HG03442 (cell line): ENCODE measurements around the gene RAB36.

Experiments used
- ATAC-seq: cut with Tn5 transposase; IDR thresholded peaks from one replicate; pipeline ENCODE4 v1.9.1; 2021; ENCODE audit warnings: mild to moderate bottlenecking, moderate library complexity; ENCODE audit not compliant: unreplicated experiment

Gene RAB36, protein sequence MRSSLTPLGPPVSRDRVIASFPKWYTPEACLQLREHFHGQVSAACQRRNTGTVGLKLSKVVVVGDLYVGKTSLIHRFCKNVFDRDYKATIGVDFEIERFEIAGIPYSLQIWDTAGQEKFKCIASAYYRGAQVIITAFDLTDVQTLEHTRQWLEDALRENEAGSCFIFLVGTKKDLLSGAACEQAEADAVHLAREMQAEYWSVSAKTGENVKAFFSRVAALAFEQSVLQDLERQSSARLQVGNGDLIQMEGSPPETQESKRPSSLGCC

DNA sequence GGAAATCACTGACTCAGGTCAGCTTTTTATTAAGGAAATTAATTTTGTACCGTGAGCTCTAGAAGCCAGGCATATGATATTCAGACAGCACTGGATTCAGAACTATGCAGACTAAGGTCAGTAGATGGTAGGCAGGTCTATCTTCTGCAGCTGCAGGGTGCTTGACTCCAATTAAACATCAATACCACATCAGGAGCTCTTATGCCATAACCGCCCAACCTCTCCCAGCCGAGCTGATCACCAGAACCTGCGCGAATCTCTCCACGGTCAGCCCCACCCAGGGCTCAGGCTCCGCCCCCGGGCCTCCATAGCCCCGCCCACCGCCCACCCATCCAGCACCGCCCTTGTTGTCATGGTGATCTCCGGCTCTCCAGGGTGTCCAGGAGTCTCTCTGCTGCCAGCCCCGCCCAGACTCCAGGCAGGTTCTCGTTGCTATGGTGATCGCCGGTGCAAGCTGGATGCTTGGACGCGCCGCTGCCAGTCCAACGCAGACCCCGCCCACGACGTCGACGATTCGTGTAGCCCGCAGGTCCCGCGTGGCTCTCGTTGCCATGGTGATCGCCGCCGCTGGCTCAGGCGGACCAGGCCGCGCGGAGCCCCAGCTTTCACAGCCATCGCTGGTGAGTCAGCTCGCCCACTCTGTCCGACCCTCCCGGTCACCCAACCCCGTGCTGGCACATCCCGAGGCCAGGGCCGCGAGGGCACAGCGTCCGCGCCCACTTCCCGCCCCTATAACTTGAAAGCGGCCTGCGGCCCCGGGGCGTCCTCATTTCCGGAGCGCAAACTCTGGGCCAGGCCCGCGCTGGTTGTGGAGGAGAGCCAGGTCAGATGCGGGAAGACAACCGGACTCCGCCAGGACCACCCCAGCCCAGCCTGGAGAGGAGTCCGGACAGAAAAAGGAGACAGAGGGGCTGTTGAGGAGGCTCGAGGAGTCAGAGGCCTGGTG is at the start of gene RAB36:
RAB36 (plus strand) TSS at position 546 of the 946 bp plus-strand sequence. CDS start 1,140 bp downstream, outside the sequence.
- no peak for ATAC-seq

DNA sequence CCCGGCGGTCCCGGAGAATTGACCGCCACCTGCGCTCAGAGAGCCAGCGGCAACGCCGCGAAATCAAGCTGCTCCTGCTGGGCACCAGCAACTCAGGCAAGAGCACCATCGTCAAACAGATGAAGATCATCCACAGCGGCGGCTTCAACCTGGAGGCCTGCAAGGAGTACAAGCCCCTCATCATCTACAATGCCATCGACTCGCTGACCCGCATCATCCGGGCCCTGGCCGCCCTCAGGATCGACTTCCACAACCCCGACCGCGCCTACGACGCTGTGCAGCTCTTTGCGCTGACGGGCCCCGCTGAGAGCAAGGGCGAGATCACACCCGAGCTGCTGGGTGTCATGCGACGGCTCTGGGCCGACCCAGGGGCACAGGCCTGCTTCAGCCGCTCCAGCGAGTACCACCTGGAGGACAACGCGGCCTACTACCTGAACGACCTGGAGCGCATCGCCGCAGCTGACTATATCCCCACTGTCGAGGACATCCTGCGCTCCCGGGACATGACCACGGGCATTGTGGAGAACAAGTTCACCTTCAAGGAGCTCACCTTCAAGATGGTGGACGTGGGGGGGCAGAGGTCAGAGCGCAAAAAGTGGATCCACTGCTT is 49.4 kb upstream of the RAB36 start:
- ATAC-seq, result no peak

DNA sequence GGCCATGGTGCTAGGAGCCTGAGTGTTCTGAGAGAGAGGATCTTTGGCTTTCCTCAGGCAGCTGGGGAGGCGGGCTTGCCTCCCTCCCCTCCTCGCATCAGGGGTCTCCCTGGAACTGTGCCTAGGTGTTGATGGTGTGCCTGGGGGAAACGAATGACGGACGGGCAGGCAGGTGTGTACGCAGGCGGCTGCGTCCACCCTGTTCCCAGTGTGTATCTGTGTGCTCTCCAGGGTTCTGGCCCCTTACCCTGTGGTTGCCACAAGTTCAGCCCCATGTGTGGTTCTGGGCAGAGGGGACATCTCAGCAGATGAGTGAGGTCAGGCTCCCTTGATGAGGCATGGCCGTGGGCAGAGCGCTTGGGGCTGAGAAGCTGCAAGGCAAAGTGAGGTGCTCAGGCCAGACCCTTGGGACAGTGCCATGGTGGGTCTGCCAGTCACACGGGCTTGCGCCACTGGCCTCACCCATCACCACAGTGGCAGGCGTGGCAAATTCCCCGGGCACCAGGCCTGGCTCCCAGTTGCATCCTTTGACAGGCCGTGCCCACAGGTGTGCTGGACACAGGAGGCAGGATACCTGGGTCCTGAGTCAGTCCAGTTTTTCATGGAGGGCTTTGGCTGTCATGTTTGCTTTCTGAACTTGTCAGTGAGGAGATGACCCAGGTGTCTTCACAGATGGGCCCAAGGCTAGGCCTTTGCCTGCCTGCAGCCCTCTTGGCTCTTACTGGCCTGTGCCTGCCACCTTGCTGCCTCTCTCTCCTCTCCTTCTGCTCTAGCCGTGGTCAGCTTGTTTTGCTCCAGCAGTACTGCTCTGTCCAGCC is 47.7 kb upstream of the RAB36 start:
- ATAC-seq, result no peak

DNA sequence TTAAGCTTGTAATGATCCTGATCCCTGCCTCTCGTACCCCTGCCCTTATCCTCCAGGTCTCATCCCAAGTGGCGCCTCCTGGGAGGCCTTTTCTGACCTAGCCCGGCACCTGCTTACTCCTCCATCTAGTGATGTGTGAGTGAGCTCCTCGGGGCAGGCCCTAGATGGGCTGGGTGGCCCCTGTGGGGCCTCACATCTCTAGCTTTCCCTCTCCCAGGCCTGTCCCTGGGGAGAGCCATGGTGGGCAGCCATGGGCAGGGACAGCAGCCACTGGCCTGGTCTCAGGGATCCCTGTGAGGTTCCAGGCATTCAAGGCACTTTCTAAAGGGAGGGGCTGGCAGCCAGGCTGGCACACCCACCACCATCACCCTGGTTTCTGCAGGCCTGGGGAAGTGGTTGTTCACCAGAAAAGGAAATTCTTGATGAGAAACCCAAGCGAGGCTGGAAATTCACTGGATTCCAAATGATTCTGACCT is 47.0 kb upstream of the RAB36 start:
- no peak for ATAC-seq

DNA sequence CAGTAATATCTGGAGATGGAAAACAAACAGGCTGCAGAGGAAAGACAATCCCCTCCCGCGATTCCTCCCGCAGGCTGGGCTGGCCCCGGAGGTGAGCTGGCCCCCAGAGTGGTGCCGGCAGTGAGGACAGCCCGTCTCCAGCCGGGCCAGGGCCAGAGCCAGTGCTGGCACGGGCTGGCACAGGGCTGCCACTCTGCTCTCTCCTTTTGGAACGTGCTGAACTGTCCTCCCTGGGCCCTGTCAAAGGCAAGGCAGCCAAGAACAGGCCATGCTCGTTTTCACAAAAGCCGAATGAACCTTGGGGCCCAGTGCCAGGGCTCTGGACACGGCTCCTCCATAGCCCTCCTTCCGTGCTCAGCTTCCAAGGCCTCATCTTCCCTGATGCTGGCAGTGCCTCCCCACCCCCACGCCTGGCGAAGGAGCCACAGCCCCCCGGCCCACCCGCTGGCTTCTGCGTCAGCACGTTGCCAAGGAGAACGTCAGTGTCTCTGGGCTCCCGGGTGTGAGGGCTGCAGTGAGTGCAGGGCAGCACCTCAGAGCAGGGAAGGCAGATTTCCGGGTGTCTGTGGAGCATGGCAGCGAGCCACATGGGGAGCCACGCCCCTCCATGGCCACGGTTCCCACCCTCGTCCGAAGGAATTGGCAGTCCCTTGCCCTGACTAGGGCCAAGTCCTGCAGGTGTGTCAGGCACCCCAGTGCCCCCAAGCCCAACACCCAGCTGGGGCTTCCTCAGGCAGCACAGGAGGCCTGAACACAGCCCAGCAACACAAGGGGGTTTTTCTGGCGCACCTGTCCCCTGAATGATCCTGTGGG is 46.4 kb upstream of the RAB36 start:
- no peak for ATAC-seq

DNA sequence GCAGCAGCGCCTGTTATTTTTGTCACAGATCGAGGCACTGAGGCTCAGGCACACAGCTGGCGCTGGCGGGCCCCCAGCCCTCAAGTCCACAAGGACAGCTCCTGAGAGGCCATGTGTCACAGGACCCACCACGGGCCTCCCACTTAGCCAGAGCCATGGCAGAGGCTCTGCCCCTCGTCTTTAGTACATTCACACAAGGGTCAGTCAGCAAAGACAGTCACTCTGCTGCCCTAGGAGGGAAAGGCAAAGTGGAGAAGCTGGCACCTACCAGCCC is 45.8 kb upstream of the RAB36 start:
- ATAC-seq, result no peak

DNA sequence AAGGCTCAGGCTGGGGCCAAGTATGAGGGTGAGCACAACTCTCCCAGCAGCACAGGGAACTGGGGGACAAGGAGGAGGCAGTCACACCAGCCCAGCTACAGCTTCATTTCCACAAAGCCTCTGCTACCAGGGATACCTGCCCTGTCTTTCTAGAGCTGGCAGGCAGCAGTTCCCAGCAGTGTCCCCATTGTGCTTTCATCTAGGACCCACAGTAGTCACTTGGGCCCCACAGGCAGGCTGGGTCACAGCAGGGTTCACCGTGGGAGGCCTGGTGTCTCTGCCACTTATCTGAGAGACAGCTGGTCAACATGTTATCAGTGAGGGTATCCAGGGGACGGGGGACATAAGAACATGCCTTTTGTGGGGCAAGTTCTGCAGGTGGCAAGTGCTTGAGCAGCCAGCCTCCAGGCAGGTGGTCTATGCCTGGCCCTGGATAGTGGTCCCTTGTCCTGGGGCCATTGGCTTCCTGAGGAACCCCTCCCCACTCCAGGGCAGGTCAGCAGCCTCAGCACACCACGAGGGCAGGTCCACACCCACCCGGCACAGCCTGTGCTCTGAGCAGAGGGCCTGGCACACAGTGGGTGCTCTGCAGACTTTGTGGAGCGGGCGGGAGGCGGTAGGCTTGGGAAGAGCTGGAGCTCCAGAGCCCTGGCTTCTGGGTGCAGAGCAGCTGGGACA is 45.0 kb upstream of the RAB36 start:
- no peak for ATAC-seq

DNA sequence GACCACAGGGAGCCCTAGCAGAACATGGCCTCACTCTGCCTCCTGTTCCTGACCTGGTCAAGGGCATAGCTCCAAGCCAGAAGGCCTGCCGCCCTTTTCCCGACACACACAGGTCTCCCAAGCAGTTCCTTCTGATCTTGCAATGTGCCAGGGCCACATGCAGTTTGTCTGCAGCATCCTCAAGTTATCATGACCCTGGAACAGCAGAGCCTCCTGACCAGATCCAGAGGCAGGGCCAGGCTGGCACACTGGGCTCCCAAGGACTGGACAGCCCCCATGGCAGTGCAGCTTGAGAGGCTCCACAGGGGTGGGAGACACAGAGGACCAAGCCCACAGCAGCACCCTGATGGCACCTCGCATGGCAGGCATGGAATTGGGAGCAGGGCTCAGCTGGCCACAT is 43.8 kb upstream of the RAB36 start:
- ATAC-seq, result no peak

DNA sequence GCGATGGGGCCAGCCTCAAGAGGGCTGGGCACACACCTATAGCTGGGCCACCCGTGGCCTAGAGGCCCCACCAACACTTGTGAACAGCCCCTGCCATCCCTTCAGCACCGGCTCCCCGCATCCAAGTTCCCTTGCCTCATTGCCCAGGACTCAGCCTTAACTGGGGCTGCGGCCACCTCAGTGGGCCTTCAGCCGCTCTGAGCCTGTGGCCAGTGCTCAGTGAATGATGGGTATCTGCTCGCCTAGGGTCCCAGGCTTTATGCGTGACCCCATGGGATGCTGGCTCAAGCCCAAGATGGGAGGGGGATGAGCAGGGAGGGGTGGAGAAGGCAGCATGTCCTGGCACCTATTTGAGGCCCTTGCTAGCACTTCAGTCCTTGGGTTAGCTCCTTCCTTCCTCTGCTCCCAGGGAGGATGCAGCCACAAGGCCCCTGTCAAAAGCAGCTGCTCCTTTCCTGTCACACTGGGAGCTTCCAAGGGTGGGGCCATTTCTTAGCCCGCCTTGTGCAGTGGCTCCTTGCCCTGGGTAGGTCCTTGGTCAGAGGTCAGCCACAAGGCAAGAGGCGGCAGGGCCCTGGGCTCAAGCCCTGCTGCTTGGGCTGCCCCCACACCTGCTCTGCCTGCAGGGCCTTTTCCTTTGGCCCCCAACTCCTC is 43.1 kb upstream of the RAB36 start:
- ATAC-seq, result no peak

DNA sequence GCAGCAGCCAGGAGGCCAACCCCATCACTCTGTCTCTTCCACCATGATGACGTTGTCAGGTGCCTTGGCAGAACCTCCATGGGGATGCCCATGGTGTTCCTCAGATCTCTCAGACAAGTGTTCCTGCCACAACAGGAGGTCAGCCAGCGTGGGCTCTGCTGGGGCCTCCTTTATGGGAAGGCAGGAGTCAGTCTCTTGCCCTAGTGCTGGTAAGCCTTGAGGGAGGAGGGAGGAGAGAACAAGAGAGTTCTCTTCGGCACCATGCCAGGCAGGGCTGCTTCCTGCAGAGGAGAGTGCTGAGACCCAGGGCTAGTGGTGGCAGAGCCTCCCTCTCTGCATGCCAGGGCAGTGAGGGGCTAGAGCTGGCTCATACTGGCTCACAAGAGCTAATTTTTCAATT is 42.5 kb upstream of the RAB36 start:
- no peak for ATAC-seq

DNA sequence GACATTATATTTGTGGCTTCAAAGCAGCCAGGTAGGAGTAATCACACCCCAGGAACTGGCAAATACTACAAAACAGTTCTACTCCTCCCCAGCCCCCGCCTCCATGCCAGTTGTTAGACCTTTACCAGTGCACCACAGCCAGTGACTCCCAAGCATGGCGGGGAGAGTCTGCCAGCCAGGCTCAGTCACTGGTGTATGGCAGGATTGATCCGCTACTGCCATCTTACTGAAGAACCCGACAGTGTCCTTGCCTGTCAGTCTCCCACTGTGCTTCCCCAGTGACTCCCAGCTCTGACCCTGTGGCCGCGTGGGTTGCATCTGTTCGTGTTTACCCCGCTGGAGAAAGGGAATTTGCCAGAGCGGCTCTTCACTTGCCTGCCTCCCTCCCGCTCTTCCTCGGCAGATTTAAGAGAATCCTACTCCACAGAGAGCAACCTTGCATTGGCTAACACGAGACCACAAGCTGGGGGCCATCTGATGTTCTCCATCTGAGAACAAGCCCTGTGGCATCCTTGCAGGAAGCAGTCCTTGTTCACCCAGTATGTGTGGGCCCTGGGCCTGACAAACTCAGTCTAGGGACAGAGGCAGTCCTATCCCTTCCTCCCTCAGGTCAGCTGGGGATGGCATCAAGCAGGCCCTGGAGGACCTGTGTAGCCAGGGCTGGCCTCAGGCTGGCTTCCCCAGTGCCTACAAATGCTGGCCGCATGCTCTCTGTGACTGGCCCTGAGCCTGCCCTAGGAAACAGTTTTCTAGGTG is 41.9 kb upstream of the RAB36 start:
- no peak for ATAC-seq

DNA sequence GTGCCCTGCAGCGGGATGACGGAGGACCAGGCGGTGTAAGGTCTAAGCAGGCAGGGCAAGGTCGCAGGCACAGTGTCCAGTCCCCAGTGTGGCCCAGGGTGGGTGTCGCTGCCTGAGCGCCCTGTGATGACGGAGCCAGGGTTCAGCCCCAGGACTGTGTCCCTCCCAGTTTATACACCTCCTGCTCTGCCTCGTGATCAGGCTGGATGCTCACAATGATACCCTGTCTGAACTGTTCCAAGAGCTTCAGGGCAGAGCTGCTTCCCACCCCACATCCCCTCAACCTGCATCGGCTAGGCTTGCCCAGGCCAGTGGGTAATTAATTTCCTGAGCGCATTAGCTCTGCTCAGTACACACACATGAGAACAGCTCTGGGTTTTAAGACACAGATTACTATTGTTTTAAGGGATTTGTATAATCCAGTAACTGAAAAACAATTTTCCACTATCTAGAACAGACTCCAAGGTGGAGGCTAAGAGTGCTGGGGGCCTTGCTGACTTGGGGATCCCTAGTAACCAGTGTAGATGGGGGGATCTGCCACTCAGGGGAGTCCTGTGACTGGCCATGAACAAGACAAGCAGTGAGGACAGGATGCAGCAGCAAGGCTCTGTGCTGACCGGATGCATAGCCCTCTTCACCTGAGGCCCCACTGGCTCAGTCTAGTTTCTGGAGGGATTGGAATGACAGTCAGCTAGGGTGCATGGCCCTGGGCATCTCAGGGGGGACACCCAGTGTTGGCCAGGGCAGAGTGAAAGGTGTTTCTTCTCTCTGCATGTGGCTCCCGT is 40.9 kb upstream of the RAB36 start:
- ATAC-seq, result no peak

DNA sequence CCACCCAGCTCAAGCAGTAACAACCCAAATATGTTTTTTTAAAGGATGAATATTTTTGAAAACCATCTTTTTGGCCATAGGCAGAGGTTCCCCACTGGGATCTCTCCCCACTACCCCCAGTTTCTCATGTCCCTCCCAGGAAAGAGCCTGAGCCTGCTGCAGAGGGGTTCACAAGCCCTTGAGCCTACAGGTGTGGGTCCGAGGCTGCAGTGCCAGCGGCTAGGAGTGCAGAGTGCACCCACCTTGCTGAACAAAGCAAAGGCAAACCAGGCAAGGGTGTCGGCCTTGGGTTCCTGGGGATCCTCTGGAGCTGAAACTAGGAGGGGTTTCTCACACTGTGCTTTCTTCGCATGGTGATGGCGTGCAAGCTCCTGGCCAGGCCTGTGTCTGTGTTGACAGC is 40.0 kb upstream of the RAB36 start:
- no peak for ATAC-seq

DNA sequence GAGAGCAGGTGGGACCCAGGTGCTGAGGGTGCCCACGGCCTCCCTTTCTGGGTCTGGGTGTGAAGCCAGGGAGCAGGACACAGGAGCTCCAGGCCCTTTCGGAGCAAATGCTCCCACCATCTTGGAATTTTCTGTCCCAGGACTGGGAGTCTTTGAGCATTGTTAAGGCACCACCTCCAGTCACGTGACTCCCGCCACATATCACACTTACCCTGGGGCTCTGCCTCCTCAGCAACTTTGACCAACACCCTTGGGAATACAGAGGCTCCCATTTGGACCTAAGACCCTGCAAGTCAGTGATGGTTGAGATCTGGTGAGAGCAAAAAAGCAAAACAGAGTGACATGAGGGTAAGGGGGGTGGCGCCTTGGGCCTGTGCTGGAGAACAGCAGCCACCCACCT is 39.4 kb upstream of the RAB36 start:
- ATAC-seq, result no peak

DNA sequence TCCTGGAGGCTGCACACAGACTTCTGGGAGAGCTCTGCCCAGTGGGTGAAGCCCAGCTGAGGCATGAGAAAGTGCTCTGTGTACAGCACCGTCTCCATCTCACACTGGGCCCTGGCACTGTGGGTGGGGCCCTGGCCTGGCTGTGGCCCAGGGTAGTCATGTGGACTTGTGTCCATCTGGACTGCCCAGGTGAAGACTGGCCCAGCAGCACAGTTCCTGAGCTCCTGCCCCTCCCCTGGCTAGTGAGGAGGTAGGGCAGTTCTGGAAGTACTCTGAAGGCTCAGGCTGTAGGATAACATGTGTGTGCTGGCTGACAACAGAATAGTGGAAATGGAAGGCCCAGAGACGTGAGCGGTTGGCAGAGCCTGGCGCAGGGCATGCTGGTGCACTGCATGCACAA is 38.9 kb upstream of the RAB36 start:
- no peak for ATAC-seq

DNA sequence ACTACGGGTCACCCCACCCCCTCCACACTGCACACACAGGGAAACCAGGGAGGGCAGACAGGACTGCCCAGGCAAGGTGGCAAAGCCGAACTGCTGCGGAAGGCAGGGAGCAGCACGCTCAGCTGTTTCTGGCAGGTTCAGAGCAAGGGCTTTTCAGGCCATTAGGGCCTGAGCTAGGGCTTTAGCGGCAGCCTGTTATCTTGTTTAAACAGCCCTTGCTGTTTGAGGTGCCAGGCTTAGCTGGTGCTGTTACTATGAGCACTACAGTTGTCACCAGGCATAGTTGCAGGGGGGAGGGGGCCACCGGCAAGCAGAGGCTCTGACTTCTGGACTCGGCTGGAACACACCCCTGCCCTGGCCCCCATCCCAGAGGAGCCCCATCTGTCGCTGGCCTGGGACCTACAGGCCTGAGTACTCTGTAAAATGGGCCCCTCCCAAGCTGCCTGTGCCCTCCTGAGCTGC is 38.3 kb upstream of the RAB36 start:
- ATAC-seq, result no peak

DNA sequence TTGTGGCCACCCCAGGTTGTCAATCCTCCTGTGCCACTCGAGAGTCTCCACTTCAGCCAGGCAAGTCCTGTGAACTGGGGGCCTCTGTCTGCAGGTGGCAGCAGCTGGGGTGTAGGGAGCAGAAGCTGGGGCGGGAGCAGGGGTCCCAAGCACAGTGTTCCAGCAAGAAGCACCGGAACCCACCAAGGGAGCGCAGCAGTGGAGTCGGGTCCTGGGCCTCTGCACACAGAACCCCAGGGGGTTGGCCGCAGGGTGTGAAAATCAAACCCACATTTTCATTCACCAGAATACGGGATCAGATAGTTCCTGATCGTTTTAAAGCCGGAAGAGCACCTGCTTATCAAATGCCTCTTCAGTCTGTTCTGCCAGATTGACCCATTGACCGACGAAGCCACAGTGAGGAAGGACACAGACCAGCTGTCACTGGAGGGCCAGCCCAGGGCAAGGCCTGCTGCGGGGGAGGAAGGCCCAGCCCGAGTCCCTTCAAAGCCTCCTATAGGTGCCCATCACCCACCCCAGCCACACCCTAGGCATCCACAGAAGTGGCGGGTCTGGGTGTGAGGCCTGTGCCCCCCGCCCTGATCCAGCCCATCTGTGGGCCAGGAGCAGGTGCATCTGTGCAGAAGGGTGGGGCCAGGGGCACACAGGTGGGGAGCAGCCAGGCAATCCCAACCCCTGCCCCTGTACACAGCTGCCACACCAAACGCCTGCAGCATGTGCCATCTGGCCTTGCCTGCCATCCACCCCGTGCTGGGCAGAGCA is 37.6 kb upstream of the RAB36 start:
- ATAC-seq, result no peak
